Measurements from ENCODE around the gene MEF2D.

The MEF2D gene

GRCh38 chr1:156524481-156524869, 23.9 kb upstream of the MEF2D start:
- Histone ChIP-seq H3K79me1 (ENCODE audit: low read length) (no peaks in the 10 kb centered on the region), H4K5ac (ENCODE audit: low read length) (no peak overlapping the region), H3K79me2 (ENCODE audit: control insufficient read depth, insufficient read depth, low read length) (no peaks in the 10 kb centered on the region), H3K36me3 (ENCODE audit: control insufficient read depth, insufficient read depth, low read length) (peaks cover 10% of the 10 kb centered on the region), H3K23ac (ENCODE audit: low read length) (no peak overlapping the region), H2AK5ac (ENCODE audit: low read length) (no peak overlapping the region), H3K4me1 (ENCODE audit: control insufficient read depth, low read depth, low read length) (no peaks in the 10 kb centered on the region), H3K27ac (ENCODE audit: low read depth, low read length) (no peak overlapping the region), H3K4me3 (ENCODE audit: low read length) (no peak overlapping the region), H3K27me3 (ENCODE audit: insufficient read depth, low read length, poor library complexity) (no peaks in the 10 kb centered on the region), H3K18ac (ENCODE audit: low read length) (no peak overlapping the region), H2BK15ac (replicated peaks; ENCODE audit: low read depth) (no peak overlapping the region), H3K9ac (ENCODE audit: low read length) (no peak overlapping the region), H3K4ac (ENCODE audit: low read depth, low read length) (no peak overlapping the region), H3K4me2 (ENCODE audit: low read length) (no peak overlapping the region), H4K8ac (ENCODE audit: low read depth, low read length) (no peak overlapping the region), H3K56ac (ENCODE audit: low read length) (no peak overlapping the region), H2BK5ac (ENCODE audit: low read length) (no peak overlapping the region), H2BK120ac (ENCODE audit: low read depth, low read length) (no peak overlapping the region)
- WGBS (ENCODE audit: extremely low coverage, insufficient coverage, low lambda C conversion rate), result no CpG with 5 or more reads among the region's 3 CpGs
- no peak for DNase-seq

- H2BK15ac ChIP-seq (replicated peaks; ENCODE audit: low read depth), result no peak overlapping the region
- no peaks in the 10 kb centered on the region for H3K79me1 ChIP-seq (ENCODE audit: low read length)
- no peak overlapping the region for H4K5ac ChIP-seq (ENCODE audit: low read length)
- H3K4me1 ChIP-seq (ENCODE audit: control insufficient read depth, low read depth, low read length), result no peaks in the 10 kb centered on the region
- H3K36me3 ChIP-seq (ENCODE audit: control insufficient read depth, insufficient read depth, low read length), result peaks cover 9% of the 10 kb centered on the region
- H4K8ac ChIP-seq (ENCODE audit: low read depth, low read length), result no peak overlapping the region
- no peak overlapping the region for H3K4ac ChIP-seq (ENCODE audit: low read depth, low read length)
- H3K4me3 ChIP-seq (ENCODE audit: low read length), result no peak overlapping the region
- no peak overlapping the region for H3K9ac ChIP-seq (ENCODE audit: low read length)
- H3K27ac ChIP-seq (ENCODE audit: low read depth, low read length), result no peak overlapping the region
- H3K27me3 ChIP-seq (ENCODE audit: insufficient read depth, low read length, poor library complexity), result no peaks in the 10 kb centered on the region
- H3K79me2 ChIP-seq (ENCODE audit: control insufficient read depth, insufficient read depth, low read length), result no peaks in the 10 kb centered on the region
- DNase-seq, result no peak
- no CpG with 5 or more reads among the region's 2 CpGs for WGBS (ENCODE audit: extremely low coverage, insufficient coverage, low lambda C conversion rate)
- no peak overlapping the region for H3K56ac ChIP-seq (ENCODE audit: low read length)
- no peak overlapping the region for H3K23ac ChIP-seq (ENCODE audit: low read length)
- H3K4me2 ChIP-seq (ENCODE audit: low read length), result no peak overlapping the region
- no peak overlapping the region for H2BK5ac ChIP-seq (ENCODE audit: low read length)
- H2BK120ac ChIP-seq (ENCODE audit: low read depth, low read length), result no peak overlapping the region
- H2AK5ac ChIP-seq (ENCODE audit: low read length), result no peak overlapping the region
- no peak overlapping the region for H3K18ac ChIP-seq (ENCODE audit: low read length)
Measured at GRCh38 chr1:156523801-156524480, 23.4 kb upstream of the MEF2D start.

GRCh38 chr1:156522443-156522970, 21.9 kb upstream of the MEF2D start:
- Histone ChIP-seq H3K4ac (ENCODE audit: low read depth, low read length) (no peak overlapping the region), H3K4me3 (ENCODE audit: low read length) (no peak overlapping the region), H3K79me2 (ENCODE audit: control insufficient read depth, insufficient read depth, low read length) (no peaks in the 10 kb centered on the region)

DNA sequence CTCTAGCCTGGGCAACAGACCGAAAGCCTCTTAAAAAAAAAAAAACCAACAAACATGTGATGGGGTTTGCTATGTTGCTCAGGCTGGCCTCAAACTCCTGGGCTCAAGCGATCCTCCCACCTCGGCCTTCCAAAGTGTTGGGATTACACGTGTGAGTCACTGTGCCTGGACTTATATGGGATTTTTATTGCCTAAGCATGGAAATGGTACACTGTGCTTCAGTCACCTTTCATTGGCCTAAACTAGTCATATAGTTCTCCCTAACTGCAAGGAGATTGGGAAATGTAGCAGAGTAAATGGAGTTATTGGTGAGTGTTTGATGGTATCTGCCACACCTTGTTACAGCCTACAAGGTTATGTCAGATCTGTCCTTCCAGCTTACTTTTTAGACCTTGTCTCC, 17.2 kb upstream of the MEF2D start:
- no peak overlapping the region for H3K23ac ChIP-seq (ENCODE audit: low read length)
- H3K9ac ChIP-seq (ENCODE audit: low read length), result no peak overlapping the region
- WGBS (ENCODE audit: extremely low coverage, insufficient coverage, low lambda C conversion rate), result no CpG with 5 or more reads among the region's 4 CpGs
- H3K4me1 ChIP-seq (ENCODE audit: control insufficient read depth, low read depth, low read length), result no peaks in the 10 kb centered on the region
- H3K56ac ChIP-seq (ENCODE audit: low read length), result no peak overlapping the region
- no peak overlapping the region for H3K4me2 ChIP-seq (ENCODE audit: low read length)
- no peaks in the 10 kb centered on the region for H3K79me1 ChIP-seq (ENCODE audit: low read length)
- H3K36me3 ChIP-seq (ENCODE audit: control insufficient read depth, insufficient read depth, low read length), result no peaks in the 10 kb centered on the region
- H4K8ac ChIP-seq (ENCODE audit: low read depth, low read length), result no peak overlapping the region
- H3K27me3 ChIP-seq (ENCODE audit: insufficient read depth, low read length, poor library complexity), result no peaks in the 10 kb centered on the region
- no peak overlapping the region for H2AK5ac ChIP-seq (ENCODE audit: low read length)
- H3K4ac ChIP-seq (ENCODE audit: low read depth, low read length), result no peak overlapping the region
- no peak for DNase-seq
- no peak overlapping the region for H2BK15ac ChIP-seq (replicated peaks; ENCODE audit: low read depth)
- H2BK5ac ChIP-seq (ENCODE audit: low read length), result no peak overlapping the region
- no peak overlapping the region for H4K5ac ChIP-seq (ENCODE audit: low read length)
- no peak overlapping the region for H3K18ac ChIP-seq (ENCODE audit: low read length)
- H3K4me3 ChIP-seq (ENCODE audit: low read length), result no peak overlapping the region
- no peaks in the 10 kb centered on the region for H3K79me2 ChIP-seq (ENCODE audit: control insufficient read depth, insufficient read depth, low read length)
- no peak overlapping the region for H2BK120ac ChIP-seq (ENCODE audit: low read depth, low read length)
- H3K27ac ChIP-seq (ENCODE audit: low read depth, low read length), result no peak overlapping the region

More at GRCh38 chr1:156522443-156522970, 21.9 kb upstream of the MEF2D start:
- Histone ChIP-seq H3K27me3 (ENCODE audit: insufficient read depth, low read length, poor library complexity) (no peaks in the 10 kb centered on the region), H2AK5ac (ENCODE audit: low read length) (no peak overlapping the region), H4K8ac (ENCODE audit: low read depth, low read length) (no peak overlapping the region), H3K27ac (ENCODE audit: low read depth, low read length) (no peak overlapping the region), H3K9ac (ENCODE audit: low read length) (no peak overlapping the region), H3K56ac (ENCODE audit: low read length) (no peak overlapping the region), H3K18ac (ENCODE audit: low read length) (no peak overlapping the region), H3K4me1 (ENCODE audit: control insufficient read depth, low read depth, low read length) (no peaks in the 10 kb centered on the region), H2BK120ac (ENCODE audit: low read depth, low read length) (no peak overlapping the region), H2BK15ac (replicated peaks; ENCODE audit: low read depth) (no peak overlapping the region), H4K5ac (ENCODE audit: low read length) (no peak overlapping the region), H3K4me2 (ENCODE audit: low read length) (no peak overlapping the region), H3K23ac (ENCODE audit: low read length) (no peak overlapping the region), H3K79me1 (ENCODE audit: low read length) (no peaks in the 10 kb centered on the region), H2BK5ac (ENCODE audit: low read length) (no peak overlapping the region), H3K36me3 (ENCODE audit: control insufficient read depth, insufficient read depth, low read length) (peaks cover under 1% of the 10 kb centered on the region)
- no peak for DNase-seq

DNA sequence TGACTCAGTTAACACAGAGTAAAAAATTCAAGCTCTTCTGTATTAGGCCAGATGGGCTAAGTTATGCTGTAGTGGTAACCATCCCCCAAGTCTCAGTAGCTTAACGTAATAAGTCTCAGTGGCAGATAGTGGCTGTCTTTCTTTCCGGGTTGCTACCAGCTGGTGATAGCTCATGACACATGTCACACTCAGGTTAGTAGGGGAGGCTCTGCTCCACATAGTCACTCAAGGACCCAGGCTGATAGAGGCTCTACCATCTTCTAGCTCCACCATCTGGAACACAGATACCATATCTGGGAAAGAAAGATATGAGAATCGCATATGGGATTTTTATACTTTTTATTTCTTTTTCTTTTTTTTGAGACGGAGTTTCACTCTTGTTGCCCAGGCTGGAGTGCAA, 16.2 kb upstream of the MEF2D start:
- H3K79me2 ChIP-seq (ENCODE audit: control insufficient read depth, insufficient read depth, low read length), result no peaks in the 10 kb centered on the region
- H3K18ac ChIP-seq (ENCODE audit: low read length), result no peak overlapping the region
- H3K23ac ChIP-seq (ENCODE audit: low read length), result no peak overlapping the region
- no peak overlapping the region for H3K27ac ChIP-seq (ENCODE audit: low read depth, low read length)
- H3K36me3 ChIP-seq (ENCODE audit: control insufficient read depth, insufficient read depth, low read length), result no peaks in the 10 kb centered on the region
- H3K27me3 ChIP-seq (ENCODE audit: insufficient read depth, low read length, poor library complexity), result no peaks in the 10 kb centered on the region
- no peak overlapping the region for H4K8ac ChIP-seq (ENCODE audit: low read depth, low read length)
- H3K4me1 ChIP-seq (ENCODE audit: control insufficient read depth, low read depth, low read length), result no peaks in the 10 kb centered on the region
- H3K56ac ChIP-seq (ENCODE audit: low read length), result no peak overlapping the region
- no peak overlapping the region for H3K9ac ChIP-seq (ENCODE audit: low read length)
- WGBS (ENCODE audit: extremely low coverage, insufficient coverage, low lambda C conversion rate), result no CpG with 5 or more reads among the region's 4 CpGs
- no peak overlapping the region for H4K5ac ChIP-seq (ENCODE audit: low read length)
- H3K4me2 ChIP-seq (ENCODE audit: low read length), result no peak overlapping the region
- H2BK5ac ChIP-seq (ENCODE audit: low read length), result no peak overlapping the region
- no peak overlapping the region for H3K4ac ChIP-seq (ENCODE audit: low read depth, low read length)
- no peak for DNase-seq
- no peak overlapping the region for H3K4me3 ChIP-seq (ENCODE audit: low read length)
- H3K79me1 ChIP-seq (ENCODE audit: low read length), result no peaks in the 10 kb centered on the region
- H2AK5ac ChIP-seq (ENCODE audit: low read length), result no peak overlapping the region
- H2BK120ac ChIP-seq (ENCODE audit: low read depth, low read length), result no peak overlapping the region
- H2BK15ac ChIP-seq (replicated peaks; ENCODE audit: low read depth), result no peak overlapping the region

GRCh38 chr1:156515956-156516355, 15.4 kb upstream of the MEF2D start:
- H2AK5ac ChIP-seq (ENCODE audit: low read length), result no peak overlapping the region
- H2BK120ac ChIP-seq (ENCODE audit: low read depth, low read length), result no peak overlapping the region
- H3K9ac ChIP-seq (ENCODE audit: low read length), result no peak overlapping the region
- no peak for DNase-seq
- no peak overlapping the region for H2BK15ac ChIP-seq (replicated peaks; ENCODE audit: low read depth)
- H3K27ac ChIP-seq (ENCODE audit: low read depth, low read length), result no peak overlapping the region
- no peaks in the 10 kb centered on the region for H3K79me1 ChIP-seq (ENCODE audit: low read length)
- no peaks in the 10 kb centered on the region for H3K27me3 ChIP-seq (ENCODE audit: insufficient read depth, low read length, poor library complexity)
- no peak overlapping the region for H4K5ac ChIP-seq (ENCODE audit: low read length)
- H3K23ac ChIP-seq (ENCODE audit: low read length), result no peak overlapping the region
- H3K4me2 ChIP-seq (ENCODE audit: low read length), result no peak overlapping the region
- H3K4ac ChIP-seq (ENCODE audit: low read depth, low read length), result no peak overlapping the region
- no peaks in the 10 kb centered on the region for H3K4me1 ChIP-seq (ENCODE audit: control insufficient read depth, low read depth, low read length)
- no peak overlapping the region for H2BK5ac ChIP-seq (ENCODE audit: low read length)
- no peaks in the 10 kb centered on the region for H3K79me2 ChIP-seq (ENCODE audit: control insufficient read depth, insufficient read depth, low read length)
- no peaks in the 10 kb centered on the region for H3K36me3 ChIP-seq (ENCODE audit: control insufficient read depth, insufficient read depth, low read length)
- WGBS (ENCODE audit: extremely low coverage, insufficient coverage, low lambda C conversion rate), result no CpG with 5 or more reads among the region's 2 CpGs
- H3K4me3 ChIP-seq (ENCODE audit: low read length), result no peak overlapping the region
- no peak overlapping the region for H4K8ac ChIP-seq (ENCODE audit: low read depth, low read length)
- no peak overlapping the region for H3K56ac ChIP-seq (ENCODE audit: low read length)
- H3K18ac ChIP-seq (ENCODE audit: low read length), result no peak overlapping the region

Data from mesendoderm (in vitro differentiated cells).